ENCODE data around the gene PHF2.

The PHF2 gene

GRCh38 chr9:93591301-93592007, 15.1 kb downstream of the PHF2 start (continued):
- no peak for TF ChIP-seq ELK4 (IDR thresholded peaks at IDR 0.05; ENCODE audit: borderline replicate concordance, low read depth, low read length)
- TF ChIP-seq TCF7L2 (IDR thresholded peaks at IDR 0.05; ENCODE audit: borderline replicate concordance, low read depth, low read length): no peak
- TF ChIP-seq ZNF561 (tag by site-specific recombination; IDR thresholded peaks at IDR 0.05; ENCODE audit: borderline replicate concordance): no peak
- no peak for TF ChIP-seq ZNF266 (tag by site-specific recombination; IDR thresholded peaks at IDR 0.05; ENCODE audit: low read depth)

DNA sequence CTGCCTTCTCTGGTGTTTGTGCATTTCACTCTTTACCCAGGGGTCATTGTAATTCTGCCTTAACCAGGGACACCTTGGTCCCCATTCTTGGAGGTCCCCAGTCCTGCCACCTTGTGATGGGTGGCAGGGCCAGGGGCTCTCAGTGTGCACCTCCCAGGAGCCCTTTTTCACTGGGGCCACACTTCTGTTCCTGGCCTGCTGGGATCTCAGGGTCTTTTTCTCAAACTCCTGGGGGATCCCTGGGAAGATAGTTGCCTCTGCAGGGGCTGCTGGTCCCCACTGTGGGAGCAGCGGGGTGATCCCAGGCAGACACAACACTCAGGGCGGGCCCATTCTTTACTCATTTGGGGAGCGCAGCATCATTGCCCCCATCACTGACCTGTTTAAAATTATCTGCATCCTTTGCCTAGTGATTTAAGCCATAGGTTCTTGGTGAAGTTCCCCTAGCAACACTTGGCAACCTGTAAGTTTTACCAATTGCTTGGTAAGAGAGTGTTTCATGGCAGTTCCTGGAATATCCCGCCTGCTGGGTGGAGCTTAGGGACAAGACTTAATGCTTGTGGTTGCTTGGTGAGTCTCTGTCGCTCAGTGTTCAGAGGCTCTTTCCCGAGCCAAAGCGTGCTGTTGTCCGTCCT, 15.7 kb downstream of the PHF2 start:
- CTCF ChIA-PET: interaction anchor here (0.9 to 2.4 kb wide), 9 partner anchors 8 to 105 kb away, joined by 3 to 7 read pairs (median 5); no protein-coding TSS in a partner anchor
- Histone ChIP-seq H3K9me3 (ENCODE audit: control insufficient read depth, insufficient read depth, low read depth, low read length) (no peaks in the 10 kb centered on the region), H3K4me1 (ENCODE audit: control insufficient read depth, insufficient read depth, low read length) (0 out of 2 replicates have a peak, but pooled peaks cover 3% of the 10 kb centered on the region), H3K27ac (ENCODE audit: extremely low read depth, low read depth, low read length) (no peak overlapping the region), H3K36me3 (ENCODE audit: control insufficient read depth in 2 of 2, insufficient read depth in 1 of 2, low read length in 2 of 2) (no peaks in the 10 kb centered on the region), H3K4me3 (ENCODE audit: low read depth, low read length) (no peak overlapping the region)
- TF ChIP-seq, protein P1, sequence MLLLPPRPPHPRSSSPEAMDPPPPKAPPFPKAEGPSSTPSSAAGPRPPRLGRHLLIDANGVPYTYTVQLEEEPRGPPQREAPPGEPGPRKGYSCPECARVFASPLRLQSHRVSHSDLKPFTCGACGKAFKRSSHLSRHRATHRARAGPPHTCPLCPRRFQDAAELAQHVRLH (tag by site-specific recombination; IDR thresholded peaks at IDR 0.05): no peak
- no peak for TF ChIP-seq TRIM28 (IDR thresholded peaks at IDR 0.05; ENCODE audit: borderline replicate concordance, low read length)
- TF ChIP-seq, protein P2, sequence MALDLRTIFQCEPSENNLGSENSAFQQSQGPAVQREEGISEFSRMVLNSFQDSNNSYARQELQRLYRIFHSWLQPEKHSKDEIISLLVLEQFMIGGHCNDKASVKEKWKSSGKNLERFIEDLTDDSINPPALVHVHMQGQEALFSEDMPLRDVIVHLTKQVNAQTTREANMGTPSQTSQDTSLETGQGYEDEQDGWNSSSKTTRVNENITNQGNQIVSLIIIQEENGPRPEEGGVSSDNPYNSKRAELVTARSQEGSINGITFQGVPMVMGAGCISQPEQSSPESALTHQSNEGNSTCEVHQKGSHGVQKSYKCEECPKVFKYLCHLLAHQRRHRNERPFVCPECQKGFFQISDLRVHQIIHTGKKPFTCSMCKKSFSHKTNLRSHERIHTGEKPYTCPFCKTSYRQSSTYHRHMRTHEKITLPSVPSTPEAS (tag by site-specific recombination; IDR thresholded peaks at IDR 0.05): no peak
- TF ChIP-seq TCF7L2 (IDR thresholded peaks at IDR 0.05; ENCODE audit: borderline replicate concordance, low read depth, low read length): no peak
- no peak for TF ChIP-seq OSR2 (tag by site-specific recombination; IDR thresholded peaks at IDR 0.05)
- TF ChIP-seq ZNF670 (tag by site-specific recombination; IDR thresholded peaks at IDR 0.05; ENCODE audit: low read depth): no peak
- TF ChIP-seq ZNF501 (tag by site-specific recombination; IDR thresholded peaks at IDR 0.05): no peak
- no peak for TF ChIP-seq ZNF354C (tag by site-specific recombination; IDR thresholded peaks at IDR 0.05; ENCODE audit: borderline replicate concordance, low read depth)
- TF ChIP-seq, protein P3, sequence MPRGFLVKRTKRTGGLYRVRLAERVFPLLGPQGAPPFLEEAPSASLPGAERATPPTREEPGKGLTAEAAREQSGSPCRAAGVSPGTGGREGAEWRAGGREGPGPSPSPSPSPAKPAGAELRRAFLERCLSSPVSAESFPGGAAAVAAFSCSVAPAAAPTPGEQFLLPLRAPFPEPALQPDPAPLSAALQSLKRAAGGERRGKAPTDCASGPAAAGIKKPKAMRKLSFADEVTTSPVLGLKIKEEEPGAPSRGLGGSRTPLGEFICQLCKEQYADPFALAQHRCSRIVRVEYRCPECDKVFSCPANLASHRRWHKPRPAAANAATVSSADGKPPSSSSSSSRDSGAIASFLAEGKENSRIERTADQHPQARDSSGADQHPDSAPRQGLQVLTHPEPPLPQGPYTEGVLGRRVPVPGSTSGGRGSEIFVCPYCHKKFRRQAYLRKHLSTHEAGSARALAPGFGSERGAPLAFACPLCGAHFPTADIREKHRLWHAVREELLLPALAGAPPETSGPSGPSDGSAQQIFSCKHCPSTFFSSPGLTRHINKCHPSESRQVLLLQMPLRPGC (tag by site-specific recombination; IDR thresholded peaks at IDR 0.05): no peak
- TF ChIP-seq ZNF529 (tag by site-specific recombination; IDR thresholded peaks at IDR 0.05; ENCODE audit: insufficient replicate concordance): no peak
- no peak for TF ChIP-seq ZNF174 (tag by site-specific recombination; IDR thresholded peaks at IDR 0.05)
- no peak for TF ChIP-seq ZNF341 (tag by site-specific recombination; IDR thresholded peaks at IDR 0.05; ENCODE audit: low read depth)
- no peak for TF ChIP-seq PRDM10 (tag by site-specific recombination; IDR thresholded peaks at IDR 0.05)
- no peak for TF ChIP-seq ZNF585B (tag by site-specific recombination; IDR thresholded peaks at IDR 0.05)
- POLR2A ChIA-PET: interaction anchor here (0.6 to 1.0 kb wide), 2 partner anchors 26 to 1966 kb away, joined by 3 to 9 read pairs; no protein-coding TSS in a partner anchor

Data from HEK293 (cell line).